Adipocyte (in vitro differentiated cells): ENCODE data around the gene MAD2L2.

Experiments used
- DNase-seq: peaks from one replicate; pipeline ENCODE4 v3.0.0-alpha.2; 2015; ENCODE audit warnings: low read depth
- H3K27me3 ChIP-seq: replicated peaks from 2 replicates; pipeline ENCODE4 v1.7.0; 2013; ENCODE audit warnings: mild to moderate bottlenecking, low read length, moderate library complexity; ENCODE audit not compliant: control insufficient read depth, insufficient read depth
- H3K36me3 ChIP-seq: 2 replicates; pipeline ENCODE4 v1.7.0; 2013; ENCODE audit warnings: low read length, mild to moderate bottlenecking, moderate library complexity; ENCODE audit not compliant: control insufficient read depth, insufficient read depth, severe bottlenecking
- H3K4me1 ChIP-seq: 2 replicates; pipeline ENCODE4 v1.7.0; 2013; ENCODE audit warnings: mild to moderate bottlenecking, low read length, moderate library complexity; ENCODE audit not compliant: control insufficient read depth, insufficient read depth
- H3K4me3 ChIP-seq: 2 replicates; pipeline ENCODE4 v1.7.0; 2013; ENCODE audit warnings: mild to moderate bottlenecking, low read length, moderate library complexity
- H3K9ac ChIP-seq: 2 replicates; pipeline ENCODE4 v1.7.0; 2013; ENCODE audit warnings: mild to moderate bottlenecking, low read length, moderate library complexity
- H3K9me3 ChIP-seq: 2 replicates; pipeline ENCODE4 v1.7.0; 2013; ENCODE audit warnings: mild to moderate bottlenecking, low read length, moderate library complexity; ENCODE audit not compliant: control insufficient read depth

MAD2L2 gene

GRCh38 chr1:11719313-11720032 is 38.5 kb upstream of the MAD2L2 start:
- no peaks in the 10 kb centered on the region for H3K9me3 ChIP-seq
- peak; percentile 87 for DNase-seq
- no peaks in the 10 kb centered on the region for H3K36me3 ChIP-seq
- peaks cover 9% of the 10 kb centered on the region for H3K4me1 ChIP-seq
- H3K4me3 ChIP-seq: peak overlapping the region; percentile 26
- H3K9ac ChIP-seq: peak overlapping the region; percentile 48
- H3K27me3 ChIP-seq: peaks cover 46% of the 10 kb centered on the region

DNA sequence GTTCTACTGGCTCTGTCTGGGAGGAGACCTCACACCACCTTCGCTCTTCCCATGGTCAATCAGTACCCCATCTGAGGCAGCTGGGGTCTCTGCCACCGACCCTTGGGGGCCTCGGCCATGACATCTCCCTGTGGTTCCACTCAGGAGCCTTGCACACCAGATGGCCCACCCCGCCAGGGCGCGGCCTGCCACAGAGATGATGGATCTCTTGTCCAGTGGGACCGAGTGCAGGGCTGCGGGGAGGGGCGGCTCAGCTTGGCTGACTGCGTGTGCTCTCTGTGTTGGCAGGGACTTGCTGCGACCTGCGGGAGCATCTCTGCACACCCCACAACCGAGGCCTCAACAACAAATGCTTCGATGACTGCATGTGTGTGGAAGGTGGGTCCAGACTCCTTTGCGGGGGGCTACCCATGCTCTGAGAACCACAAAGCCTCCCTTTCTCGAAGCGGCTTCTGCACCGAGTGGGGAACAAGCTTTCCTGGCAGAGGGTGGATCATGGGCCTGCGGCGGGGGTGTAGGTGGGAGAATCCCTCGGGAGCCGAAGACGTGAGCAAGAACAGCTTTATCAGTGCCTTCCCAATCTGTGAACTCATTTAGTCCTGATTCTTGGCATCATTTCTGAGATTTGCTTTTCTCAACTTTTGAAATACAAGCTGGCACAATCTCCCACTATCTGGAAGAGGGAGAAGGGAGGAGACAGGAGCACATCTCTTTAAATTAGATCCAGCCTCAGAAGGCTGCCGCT is 34.1 kb upstream of the MAD2L2 start:
- peaks cover 9% of the 10 kb centered on the region for H3K4me1 ChIP-seq
- peaks cover 51% of the 10 kb centered on the region for H3K27me3 ChIP-seq
- DNase-seq: no peak
- H3K9ac ChIP-seq: no peak overlapping the region
- H3K4me3 ChIP-seq: no peak overlapping the region
- no peaks in the 10 kb centered on the region for H3K36me3 ChIP-seq
- no peaks in the 10 kb centered on the region for H3K9me3 ChIP-seq

- Histone ChIP-seq H3K36me3 (no peaks in the 10 kb centered on the region), H3K4me3 (no peak overlapping the region), H3K9ac (no peak overlapping the region), H3K9me3 (no peaks in the 10 kb centered on the region), H3K4me1 (no peaks in the 10 kb centered on the region), H3K27me3 (peaks cover 63% of the 10 kb centered on the region)
- DNase-seq: no peak
Measured at GRCh38 chr1:11713095-11713494, 32.1 kb upstream of the MAD2L2 start.

DNA sequence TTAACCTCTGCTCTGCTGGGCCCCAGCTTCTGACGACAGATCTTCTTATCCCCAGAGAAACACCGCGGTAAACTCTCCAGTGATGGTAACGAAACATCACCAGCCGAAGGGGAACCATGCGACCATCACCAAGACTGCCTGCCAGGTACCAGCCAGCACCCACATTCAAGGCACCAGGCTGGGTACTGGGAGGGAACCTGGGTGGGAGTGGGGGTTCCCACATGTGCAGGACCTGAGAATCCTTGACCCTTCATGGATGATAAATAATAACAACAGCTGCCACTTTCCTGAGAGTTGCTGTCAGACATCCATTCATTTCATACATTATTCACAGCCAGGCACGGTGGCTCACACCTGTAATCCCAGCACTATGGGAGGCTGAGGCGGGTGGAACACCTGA is 31.3 kb upstream of the MAD2L2 start:
- no peak for DNase-seq
- no peak overlapping the region for H3K4me3 ChIP-seq
- H3K9me3 ChIP-seq: no peaks in the 10 kb centered on the region
- peaks cover 70% of the 10 kb centered on the region for H3K27me3 ChIP-seq
- H3K36me3 ChIP-seq: no peaks in the 10 kb centered on the region
- no peaks in the 10 kb centered on the region for H3K4me1 ChIP-seq
- no peak overlapping the region for H3K9ac ChIP-seq

DNA sequence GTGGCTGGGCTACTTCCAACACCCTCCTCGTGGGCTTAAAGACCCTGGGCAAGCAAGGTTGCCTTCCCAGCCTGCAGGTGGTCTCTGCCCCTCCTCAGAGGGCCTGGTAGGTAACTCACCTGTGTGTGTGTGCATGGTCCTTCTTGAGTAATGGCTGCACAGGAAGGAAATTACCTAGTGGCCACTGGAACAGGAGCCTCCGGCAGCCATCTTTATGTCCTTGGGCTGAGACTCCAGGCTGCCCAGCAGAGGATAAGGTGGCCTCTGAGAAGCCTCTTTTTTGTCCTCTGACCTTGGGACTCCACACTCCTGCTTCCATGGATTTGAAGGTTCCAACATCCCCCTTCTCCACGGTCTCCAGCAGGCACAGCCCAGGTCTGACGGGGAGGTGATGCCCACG is 30.5 kb upstream of the MAD2L2 start:
- Histone ChIP-seq H3K4me1 (no peaks in the 10 kb centered on the region), H3K9ac (no peak overlapping the region), H3K9me3 (no peaks in the 10 kb centered on the region), H3K36me3 (no peaks in the 10 kb centered on the region), H3K4me3 (no peak overlapping the region), H3K27me3 (peaks cover 69% of the 10 kb centered on the region)
- DNase-seq: no peak

DNA sequence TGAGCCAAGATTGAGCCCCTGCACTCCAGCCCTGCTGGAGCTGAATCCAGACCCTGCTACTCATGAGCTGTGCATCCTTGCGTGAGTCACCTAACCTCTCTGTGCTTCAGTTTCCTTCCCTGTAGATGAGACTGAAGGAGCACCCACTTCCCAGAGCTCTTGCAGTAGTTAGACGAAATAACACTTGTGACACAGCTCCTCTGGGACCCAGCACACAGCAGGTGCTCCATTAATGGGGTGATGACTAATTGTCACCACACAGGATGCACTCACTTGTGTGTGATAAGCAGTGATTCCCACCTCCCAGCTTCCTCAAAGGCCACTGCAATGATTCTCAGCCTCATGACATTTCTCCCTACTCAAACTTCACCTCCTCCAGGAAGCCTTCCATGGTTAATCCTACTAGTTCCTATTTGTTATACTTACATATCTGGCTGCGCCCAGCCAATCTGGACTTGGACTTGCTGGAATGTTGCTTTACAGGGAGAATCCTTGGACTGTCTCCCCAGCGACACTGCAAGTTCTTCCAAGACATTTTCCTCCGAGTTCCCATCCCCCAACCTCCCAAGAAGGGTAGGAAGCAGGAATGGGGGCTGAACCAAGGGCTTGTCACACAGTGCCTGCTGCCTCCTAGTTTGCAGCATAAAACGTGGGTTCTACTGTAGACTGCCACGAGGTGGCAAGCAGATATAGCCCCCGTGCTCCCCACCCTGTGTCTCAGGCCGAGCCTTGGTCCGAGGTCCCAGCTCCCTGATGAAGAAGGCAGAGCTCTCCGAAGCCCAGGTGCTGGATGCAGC is 27.8 kb upstream of the MAD2L2 start:
- Histone ChIP-seq H3K9ac (no peak overlapping the region), H3K36me3 (no peaks in the 10 kb centered on the region), H3K4me3 (no peak overlapping the region), H3K4me1 (no peaks in the 10 kb centered on the region), H3K27me3 (peaks cover 71% of the 10 kb centered on the region), H3K9me3 (no peaks in the 10 kb centered on the region)
- DNase-seq: no peak

DNA sequence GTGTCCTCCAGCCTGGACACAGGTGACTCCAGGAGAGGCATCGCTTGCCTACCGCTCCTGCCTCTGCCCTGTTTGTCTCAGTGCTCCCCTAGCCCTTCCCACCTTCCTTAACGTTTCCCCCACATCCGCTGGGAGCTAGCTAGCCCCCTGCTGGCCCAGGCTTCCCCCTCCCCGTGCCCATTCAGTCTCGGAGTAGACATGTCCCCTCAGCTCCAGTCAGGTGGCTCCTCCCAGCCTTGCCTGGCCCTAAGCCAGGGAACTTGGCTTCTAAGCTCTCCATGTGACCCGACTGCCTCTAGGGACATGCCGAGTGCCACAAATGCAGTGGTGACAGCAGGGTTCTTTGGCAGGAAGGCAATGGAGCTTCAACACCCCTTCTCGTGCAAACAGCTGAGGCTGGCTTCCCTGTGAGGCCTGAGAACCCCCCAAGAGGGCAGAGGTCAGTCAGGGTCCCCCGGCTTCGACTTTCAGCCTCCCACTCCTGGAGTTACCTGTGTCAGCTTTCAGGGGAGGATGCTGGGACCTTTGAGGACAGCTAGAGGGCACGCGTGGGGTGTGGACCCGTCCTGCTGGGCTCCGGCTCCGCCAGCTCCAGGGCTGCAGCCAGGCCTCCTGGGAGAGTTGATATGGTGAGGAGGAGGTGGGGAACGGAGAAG is 26.8 kb upstream of the MAD2L2 start:
- H3K27me3 ChIP-seq: peaks cover 76% of the 10 kb centered on the region
- H3K9ac ChIP-seq: no peak overlapping the region
- H3K4me3 ChIP-seq: no peak overlapping the region
- H3K36me3 ChIP-seq: no peaks in the 10 kb centered on the region
- no peaks in the 10 kb centered on the region for H3K9me3 ChIP-seq
- H3K4me1 ChIP-seq: no peaks in the 10 kb centered on the region
- no peak for DNase-seq

DNA sequence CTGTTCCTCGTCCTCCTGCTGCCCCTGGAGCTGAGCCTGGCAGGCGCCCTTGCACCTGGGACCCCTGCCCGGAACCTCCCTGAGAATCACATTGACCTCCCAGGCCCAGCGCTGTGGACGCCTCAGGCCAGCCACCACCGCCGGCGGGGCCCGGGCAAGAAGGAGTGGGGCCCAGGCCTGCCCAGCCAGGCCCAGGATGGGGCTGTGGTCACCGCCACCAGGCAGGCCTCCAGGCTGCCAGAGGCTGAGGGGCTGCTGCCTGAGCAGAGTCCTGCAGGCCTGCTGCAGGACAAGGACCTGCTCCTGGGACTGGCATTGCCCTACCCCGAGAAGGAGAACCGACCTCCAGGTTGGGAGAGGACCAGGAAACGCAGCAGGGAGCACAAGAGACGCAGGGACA is 25.3 kb upstream of the MAD2L2 start:
- Histone ChIP-seq H3K36me3 (no peaks in the 10 kb centered on the region), H3K27me3 (peaks cover 80% of the 10 kb centered on the region)

DNA sequence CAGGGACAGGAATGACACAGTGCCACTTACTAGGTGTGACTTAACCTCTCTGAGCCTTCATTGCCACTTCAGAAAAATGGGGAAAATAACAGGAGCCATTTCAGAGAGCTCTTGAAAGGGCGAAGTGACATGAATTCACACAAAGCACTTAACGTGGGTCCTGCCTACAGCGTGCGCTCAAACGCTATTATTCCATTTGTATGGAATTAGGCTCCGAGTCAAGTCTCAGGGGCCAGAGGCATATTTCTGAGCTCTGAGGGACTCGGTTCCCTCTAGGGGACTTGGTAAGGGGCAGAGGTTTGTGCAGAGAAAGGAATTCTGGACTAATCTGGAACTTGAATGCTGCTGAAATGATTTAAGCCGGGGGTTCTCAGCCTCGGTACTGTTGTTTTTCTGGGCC is 24.6 kb upstream of the MAD2L2 start:
- peaks cover 82% of the 10 kb centered on the region for H3K27me3 ChIP-seq
- DNase-seq: no peak
- H3K36me3 ChIP-seq: no peaks in the 10 kb centered on the region
- no peak overlapping the region for H3K4me3 ChIP-seq
- H3K9me3 ChIP-seq: no peaks in the 10 kb centered on the region
- H3K4me1 ChIP-seq: no peaks in the 10 kb centered on the region
- H3K9ac ChIP-seq: no peak overlapping the region

More for the DNA sequence above, 25.3 kb upstream of the MAD2L2 start:
- Histone ChIP-seq H3K4me1 (no peaks in the 10 kb centered on the region), H3K9me3 (no peaks in the 10 kb centered on the region), H3K9ac (no peak overlapping the region), H3K4me3 (no peak overlapping the region)
- DNase-seq: no peak

DNA sequence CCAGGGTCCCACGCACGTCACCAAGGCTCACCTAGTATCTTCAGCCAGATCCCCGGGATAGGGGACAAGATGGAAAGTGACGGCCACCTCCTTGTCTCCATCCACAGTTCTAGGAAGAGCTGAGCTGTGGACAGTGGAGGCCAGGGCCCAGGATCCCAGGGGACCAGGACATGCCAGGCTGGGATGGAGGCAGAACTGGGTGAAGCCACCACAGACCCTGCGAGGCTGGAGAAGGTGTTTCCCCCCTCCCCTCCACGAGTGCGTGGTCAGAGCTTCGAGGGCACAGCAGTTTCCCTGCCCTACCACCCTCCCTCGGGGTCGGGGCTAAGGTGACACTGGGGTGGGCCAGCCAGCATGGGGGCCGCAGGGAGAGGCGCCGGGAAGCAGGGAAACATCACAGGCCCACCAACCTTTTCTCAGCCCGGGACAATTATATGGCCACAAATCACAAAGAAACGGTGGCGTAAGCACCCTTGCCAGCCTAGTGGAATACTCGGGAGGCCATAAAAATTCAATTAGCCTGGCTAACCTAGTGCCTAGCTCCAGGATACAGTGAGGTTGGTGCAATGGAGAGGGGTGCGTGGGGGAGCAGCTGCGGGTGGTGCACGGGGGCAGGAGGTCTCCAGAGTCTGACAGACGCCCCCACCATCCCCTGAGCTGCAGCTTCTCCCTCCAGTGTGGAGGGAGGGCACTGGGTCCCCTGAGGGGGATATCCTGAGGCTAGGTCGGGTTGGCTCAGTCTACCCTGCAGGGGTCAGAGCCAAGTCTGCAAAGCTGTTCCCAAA is 23.9 kb upstream of the MAD2L2 start:
- no peak overlapping the region for H3K4me3 ChIP-seq
- H3K27me3 ChIP-seq: peaks cover 87% of the 10 kb centered on the region

More for the DNA sequence above, 23.9 kb upstream of the MAD2L2 start:
- Histone ChIP-seq H3K9ac (no peak overlapping the region), H3K4me1 (no peaks in the 10 kb centered on the region), H3K36me3 (no peaks in the 10 kb centered on the region), H3K9me3 (no peaks in the 10 kb centered on the region)
- DNase-seq: no peak
